Measurements from ENCODE around the gene TMEM176B.

The TMEM176B gene

DNA sequence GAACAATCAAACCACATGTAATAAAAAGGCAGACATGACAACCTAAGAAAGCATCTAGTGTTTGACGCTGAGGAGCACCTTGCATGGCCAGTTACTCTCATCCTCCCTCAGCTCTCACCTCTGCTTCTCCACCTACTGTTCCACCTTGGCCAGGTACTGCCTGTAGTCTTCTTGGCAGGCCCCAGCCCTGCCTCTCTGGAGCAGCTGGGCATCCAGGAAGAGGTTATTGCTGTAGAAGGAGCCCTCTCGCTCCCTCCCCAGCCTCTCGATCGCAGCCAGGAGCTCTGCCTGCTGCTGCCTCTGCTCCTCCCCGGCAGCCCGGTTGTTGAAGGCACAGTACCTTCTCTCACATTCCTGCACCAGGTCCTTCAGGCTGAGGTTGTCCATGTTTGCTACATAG, 53.2 kb downstream of the TMEM176B start:
- no peak for DNase-seq

GRCh38 chr7:150745876-150746275, 54.3 kb downstream of the TMEM176B start:
- no peak for DNase-seq

DNA sequence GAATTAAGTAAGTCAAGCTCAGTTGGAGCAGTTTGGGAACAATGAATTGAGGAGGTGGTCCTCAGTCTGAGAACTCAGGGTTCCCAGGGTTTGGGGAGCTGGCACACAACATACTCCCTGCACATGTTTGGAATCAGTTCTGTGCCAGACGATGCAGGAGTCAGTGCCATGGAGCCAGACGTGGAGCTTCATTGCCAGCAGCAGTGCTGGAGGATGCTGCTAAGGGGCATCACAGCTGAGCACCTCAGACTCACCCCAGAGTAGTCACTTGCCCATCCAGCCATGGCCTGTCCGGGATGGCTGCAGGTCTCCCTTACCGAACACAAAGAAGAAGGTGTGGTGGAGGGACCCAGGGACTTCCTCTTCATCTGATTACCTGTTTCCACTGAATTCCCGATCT, 55.1 kb downstream of the TMEM176B start:
- DNase-seq = peak in 1 of 2 experiments; percentile 35

DNA sequence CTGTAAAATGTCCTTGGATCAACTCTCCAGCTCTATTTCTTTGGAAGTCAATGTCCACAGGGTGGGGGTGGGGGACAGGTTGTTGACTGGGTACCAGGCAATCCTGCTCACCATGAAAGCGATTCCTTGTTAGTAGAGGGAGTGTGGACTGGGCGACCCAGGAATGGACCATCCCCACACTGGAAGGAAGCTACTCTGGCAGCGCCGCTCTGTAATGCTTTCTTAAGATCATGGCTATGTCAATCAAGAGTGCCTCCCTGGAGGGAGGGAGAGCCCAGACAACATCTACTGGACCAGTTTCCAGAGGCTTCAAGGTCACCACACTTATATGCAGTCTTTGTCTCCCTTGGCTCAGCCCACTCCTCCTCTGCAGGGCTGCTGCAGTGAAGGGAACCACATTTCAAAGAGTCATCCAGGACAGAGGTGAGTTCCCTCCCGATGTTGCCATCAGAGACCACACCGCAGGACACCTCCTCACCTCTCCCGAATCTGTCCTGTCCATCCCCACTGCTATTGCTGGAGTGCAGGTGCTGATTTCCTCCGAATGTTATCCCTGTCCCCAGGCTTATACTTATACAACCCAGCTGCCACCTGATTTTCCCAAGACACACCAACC, 56.0 kb downstream of the TMEM176B start:
- peak in 1 of 2 experiments; percentile 28 for DNase-seq

GRCh38 chr7:150742286-150742968, 57.7 kb downstream of the TMEM176B start:
- peak in 1 of 2 experiments; percentile 52 for DNase-seq
